Measurements from ENCODE around the gene ANKS6.
A peak's percentile ranks its signal among the peaks of the same experiment; 100 is the strongest.

ANKS6 gene

GRCh38 chr9:98811051-98811650 lies 14.8 kb upstream of the ANKS6 start:
- DNase-seq = no peak
- ATAC-seq = peak; percentile 67

GRCh38 chr9:98810102-98810842 lies 13.9 kb upstream of the ANKS6 start:
- DNase-seq (no peak), ATAC-seq (no peak)

- DNase-seq (no peak), ATAC-seq (no peak)
Measured at GRCh38 chr9:98809311-98810101, 13.2 kb upstream of the ANKS6 start.

- no peak for ATAC-seq
- no peak for DNase-seq
Measured at GRCh38 chr9:98808875-98809274, 12.5 kb upstream of the ANKS6 start.

GRCh38 chr9:98808411-98808815 lies 12.1 kb upstream of the ANKS6 start:
- no peak for ATAC-seq
- peak; percentile 23 for DNase-seq

- no peak for ATAC-seq
- DNase-seq = peak; percentile 39
Measured at GRCh38 chr9:98807814-98808195, 11.4 kb upstream of the ANKS6 start.

- peak; percentile 74 for ATAC-seq
- peak; percentile 67 for DNase-seq
Measured at GRCh38 chr9:98807070-98807813, 10.9 kb upstream of the ANKS6 start, which contains the start of gene GALNT12. TSS of gene GALNT12 (plus strand) at chr9:98807670. CDS start at chr9:98807699, 29 bp downstream.

- ATAC-seq (no peak), DNase-seq (no peak)
Measured at GRCh38 chr9:98806394-98807035, 10.2 kb upstream of the ANKS6 start.

GRCh38 chr9:98805506-98806272 lies 9.3 kb upstream of the ANKS6 start:
- DNase-seq (no peak), ATAC-seq (no peak)

GRCh38 chr9:98804083-98804482 lies 7.7 kb upstream of the ANKS6 start:
- DNase-seq (no peak), ATAC-seq (no peak)

GRCh38 chr9:98801969-98802371 lies 5.6 kb upstream of the ANKS6 start:
- ATAC-seq (no peak), DNase-seq (no peak)

- no peak for DNase-seq
- ATAC-seq = no peak
Measured at GRCh38 chr9:98801561-98801960, 5.2 kb upstream of the ANKS6 start.

GRCh38 chr9:98798254-98798653 lies 1.9 kb upstream of the ANKS6 start:
- no peak for DNase-seq

GRCh38 chr9:98797491-98797890 lies 1.1 kb upstream of the ANKS6 start:
- ATAC-seq (no peak), DNase-seq (no peak)

More at GRCh38 chr9:98798254-98798653, 1.9 kb upstream of the ANKS6 start:
- ATAC-seq = no peak

- DNase-seq = peak; percentile 38
Measured at GRCh38 chr9:98795970-98796363, 388 bp downstream of the ANKS6 start.

GRCh38 chr9:98795295-98795955 lies 930 bp downstream of the ANKS6 start:
- ATAC-seq (no peak), DNase-seq (no peak)

More at GRCh38 chr9:98795970-98796363, 388 bp downstream of the ANKS6 start:
- peak; percentile 24 for ATAC-seq

GRCh38 chr9:98794802-98795201 lies 1.6 kb downstream of the ANKS6 start:
- no peak for DNase-seq
- no peak for ATAC-seq

- DNase-seq (no peak), ATAC-seq (no peak)
Measured at GRCh38 chr9:98793031-98793430, 3.3 kb downstream of the ANKS6 start.

- ATAC-seq = no peak
Measured at GRCh38 chr9:98791608-98792490, 4.5 kb downstream of the ANKS6 start.

More at GRCh38 chr9:98791608-98792490, 4.5 kb downstream of the ANKS6 start:
- DNase-seq = no peak
